ENCODE measurements around the gene PITRM1.
A peak's percentile ranks its signal among the peaks of the same experiment; 100 is the strongest.

PITRM1 gene

DNA sequence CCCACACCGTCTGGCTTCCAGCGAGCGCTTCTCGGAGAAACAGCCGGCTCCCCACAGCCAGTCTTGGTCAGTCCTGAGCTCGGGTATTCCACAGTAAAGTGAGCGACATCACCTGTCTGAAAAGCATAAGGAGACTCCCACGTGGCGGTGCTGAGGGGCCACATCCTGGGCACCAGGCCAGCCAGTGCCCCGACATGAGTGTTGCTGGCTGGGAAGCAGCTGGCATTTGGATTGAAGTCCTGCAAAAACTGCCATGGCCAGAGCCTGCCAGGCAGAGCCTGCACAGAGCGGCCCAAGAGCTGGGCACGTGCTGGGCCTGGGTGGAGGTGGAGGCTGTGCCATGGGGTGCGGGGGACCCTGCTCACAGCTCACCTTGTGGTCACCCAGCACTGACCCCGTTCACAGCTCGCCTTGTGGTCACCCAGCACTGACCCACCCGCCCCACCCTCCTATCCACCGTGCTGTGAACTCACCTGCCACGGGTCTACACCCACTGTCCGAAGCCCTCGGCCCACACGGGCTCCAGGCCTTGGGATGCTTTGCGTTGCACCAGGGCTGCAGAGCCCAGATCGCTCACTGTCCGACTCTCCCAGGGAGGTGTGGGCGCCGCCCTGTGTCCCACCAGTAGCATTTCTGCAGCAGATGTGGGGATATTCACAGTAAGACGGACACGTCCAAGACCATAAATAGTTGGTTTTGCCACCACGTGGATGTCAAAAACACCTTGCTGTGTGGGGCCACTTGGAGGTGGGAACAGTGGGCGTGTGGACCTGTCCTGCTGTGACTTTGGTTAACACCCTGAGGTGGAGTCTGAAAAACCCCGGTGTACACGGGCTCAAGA lies 48.8 kb downstream of the PITRM1 start:
- no peak for DNase-seq
- no peaks in the 10 kb centered on the region for H3K27me3 ChIP-seq (replicated peaks)
- in situ Hi-C loops (cut with HindIII; ENCODE audit: low pct_ligation_motif_present, low sequenced_read_pairs) = no loop called here
- H3K4me3 ChIP-seq (ENCODE audit: low read depth, low read length) = no peak overlapping the region
- no peak overlapping the region for H3K27ac ChIP-seq
- peaks cover 63% of the 10 kb centered on the region for H3K36me3 ChIP-seq (replicated peaks)
- TF ChIP-seq, protein P1, sequence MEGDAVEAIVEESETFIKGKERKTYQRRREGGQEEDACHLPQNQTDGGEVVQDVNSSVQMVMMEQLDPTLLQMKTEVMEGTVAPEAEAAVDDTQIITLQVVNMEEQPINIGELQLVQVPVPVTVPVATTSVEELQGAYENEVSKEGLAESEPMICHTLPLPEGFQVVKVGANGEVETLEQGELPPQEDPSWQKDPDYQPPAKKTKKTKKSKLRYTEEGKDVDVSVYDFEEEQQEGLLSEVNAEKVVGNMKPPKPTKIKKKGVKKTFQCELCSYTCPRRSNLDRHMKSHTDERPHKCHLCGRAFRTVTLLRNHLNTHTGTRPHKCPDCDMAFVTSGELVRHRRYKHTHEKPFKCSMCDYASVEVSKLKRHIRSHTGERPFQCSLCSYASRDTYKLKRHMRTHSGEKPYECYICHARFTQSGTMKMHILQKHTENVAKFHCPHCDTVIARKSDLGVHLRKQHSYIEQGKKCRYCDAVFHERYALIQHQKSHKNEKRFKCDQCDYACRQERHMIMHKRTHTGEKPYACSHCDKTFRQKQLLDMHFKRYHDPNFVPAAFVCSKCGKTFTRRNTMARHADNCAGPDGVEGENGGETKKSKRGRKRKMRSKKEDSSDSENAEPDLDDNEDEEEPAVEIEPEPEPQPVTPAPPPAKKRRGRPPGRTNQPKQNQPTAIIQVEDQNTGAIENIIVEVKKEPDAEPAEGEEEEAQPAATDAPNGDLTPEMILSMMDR (IDR thresholded peaks at IDR 0.05; ENCODE audit: low read depth, low read length, missing control alignments) = no peak

DNA sequence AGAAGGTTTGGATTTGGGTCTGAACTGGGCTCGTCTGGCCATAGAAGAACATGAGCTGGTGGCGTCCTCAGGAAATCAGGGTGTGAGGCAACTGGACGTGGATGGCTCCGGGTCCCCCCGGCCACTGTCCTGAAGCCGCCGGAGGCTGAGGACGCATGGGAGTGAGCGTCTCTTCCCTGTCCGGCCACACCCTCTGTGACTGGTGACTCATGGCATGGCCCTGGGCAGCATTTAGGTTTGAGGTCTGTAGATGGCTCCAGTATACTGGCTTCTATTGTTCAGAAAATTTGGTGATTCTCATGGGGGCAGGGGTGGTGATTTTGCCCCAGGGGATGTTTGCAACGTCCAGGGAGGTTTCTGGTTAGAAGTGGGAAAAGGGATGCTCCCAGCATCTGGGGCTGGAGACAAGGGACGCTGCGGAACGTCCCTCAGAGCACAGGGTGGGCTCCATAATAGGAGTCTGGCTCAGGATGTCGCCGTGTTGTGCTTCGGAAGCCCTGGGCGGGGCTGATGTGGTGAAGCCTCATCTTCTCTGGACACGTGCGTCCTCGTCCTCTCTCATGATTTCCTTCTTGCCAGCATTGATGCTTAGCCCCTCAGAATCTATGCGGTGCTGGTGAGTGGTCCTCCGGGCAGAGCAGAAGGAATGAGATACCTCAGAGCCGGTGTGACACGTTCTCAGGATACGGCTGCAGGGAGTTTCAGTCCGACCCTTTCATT lies 49.9 kb downstream of the PITRM1 start:
- no peak overlapping the region for H3K27ac ChIP-seq
- in situ Hi-C loops (cut with HindIII; ENCODE audit: low pct_ligation_motif_present, low sequenced_read_pairs) = no loop called here
- no peak for DNase-seq
- no peak overlapping the region for H3K4me3 ChIP-seq (ENCODE audit: low read depth, low read length)
- no peaks in the 10 kb centered on the region for H3K27me3 ChIP-seq (replicated peaks)
- H3K36me3 ChIP-seq (replicated peaks) = peaks cover 60% of the 10 kb centered on the region
- TF ChIP-seq, protein P1 (IDR thresholded peaks at IDR 0.05; ENCODE audit: low read depth, low read length, missing control alignments) = no peak

DNA sequence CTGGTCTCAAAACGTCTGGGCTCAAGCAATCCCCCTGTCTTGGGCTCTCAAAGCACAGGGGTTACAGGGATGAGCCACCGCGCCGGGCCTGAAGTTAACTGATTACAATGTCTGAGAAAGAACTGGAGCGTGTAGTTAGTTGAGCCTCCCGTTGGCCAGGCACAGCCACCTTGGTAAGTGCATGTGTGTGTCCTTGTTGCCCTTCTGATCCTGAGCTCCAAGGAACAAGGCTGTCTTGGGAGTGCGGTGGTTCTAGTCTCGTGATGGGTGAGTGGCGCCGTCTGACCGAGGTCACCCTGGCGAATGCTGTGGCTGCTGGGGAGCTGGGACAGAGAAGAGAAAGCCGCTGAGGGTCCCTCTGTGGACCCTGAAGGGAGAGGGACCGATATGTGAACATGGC lies 50.5 kb downstream of the PITRM1 start:
- peaks cover 59% of the 10 kb centered on the region for H3K36me3 ChIP-seq (replicated peaks)
- no peak overlapping the region for H3K4me3 ChIP-seq (ENCODE audit: low read depth, low read length)
- TF ChIP-seq, protein P1 (IDR thresholded peaks at IDR 0.05; ENCODE audit: low read depth, low read length, missing control alignments) = no peak
- in situ Hi-C loops (cut with HindIII; ENCODE audit: low pct_ligation_motif_present, low sequenced_read_pairs) = no loop called here
- no peak for DNase-seq
- H3K27ac ChIP-seq = no peak overlapping the region
- no peaks in the 10 kb centered on the region for H3K27me3 ChIP-seq (replicated peaks)

DNA sequence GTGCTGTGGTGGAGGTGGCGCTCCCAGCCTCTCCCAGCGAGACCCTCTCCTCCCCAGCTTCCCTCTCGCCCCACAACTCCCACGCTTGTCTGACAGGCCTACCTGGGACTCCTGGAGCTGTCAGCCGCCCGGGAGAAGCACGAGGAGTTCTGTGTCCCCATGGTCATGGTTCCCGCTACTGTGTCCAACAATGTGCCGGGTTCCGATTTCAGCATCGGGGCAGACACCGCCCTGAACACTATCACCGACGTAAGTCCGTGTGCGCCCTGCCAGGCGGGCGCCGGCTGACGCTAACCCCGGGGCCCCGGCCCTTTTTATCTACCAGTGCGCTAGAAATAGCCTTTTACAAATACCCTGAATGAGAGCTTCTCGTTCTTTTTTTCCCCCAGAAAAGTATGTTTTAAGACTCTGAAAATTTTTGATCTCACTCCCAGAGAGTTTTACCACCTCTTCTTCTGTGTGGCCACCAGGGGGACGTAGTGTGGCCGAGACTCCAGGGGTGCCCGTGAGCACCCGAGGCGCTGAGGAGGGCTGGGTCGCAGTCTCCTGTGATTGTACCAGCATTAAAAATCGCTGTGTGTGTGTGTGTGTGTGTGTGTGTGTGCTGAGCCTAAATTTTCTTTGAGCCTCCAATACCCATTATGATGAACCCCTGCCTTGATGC lies 52.7 kb downstream of the PITRM1 start:
- Histone ChIP-seq H3K27me3 (replicated peaks) (no peaks in the 10 kb centered on the region), H3K4me3 (ENCODE audit: low read depth, low read length) (no peak overlapping the region), H3K36me3 (replicated peaks) (peaks cover 58% of the 10 kb centered on the region), H3K27ac (no peak overlapping the region)
- in situ Hi-C loops (cut with HindIII; ENCODE audit: low pct_ligation_motif_present, low sequenced_read_pairs) = no loop called here
- TF ChIP-seq, protein P1 (IDR thresholded peaks at IDR 0.05; ENCODE audit: low read depth, low read length, missing control alignments) = peak; percentile 72
- no peak for DNase-seq

DNA sequence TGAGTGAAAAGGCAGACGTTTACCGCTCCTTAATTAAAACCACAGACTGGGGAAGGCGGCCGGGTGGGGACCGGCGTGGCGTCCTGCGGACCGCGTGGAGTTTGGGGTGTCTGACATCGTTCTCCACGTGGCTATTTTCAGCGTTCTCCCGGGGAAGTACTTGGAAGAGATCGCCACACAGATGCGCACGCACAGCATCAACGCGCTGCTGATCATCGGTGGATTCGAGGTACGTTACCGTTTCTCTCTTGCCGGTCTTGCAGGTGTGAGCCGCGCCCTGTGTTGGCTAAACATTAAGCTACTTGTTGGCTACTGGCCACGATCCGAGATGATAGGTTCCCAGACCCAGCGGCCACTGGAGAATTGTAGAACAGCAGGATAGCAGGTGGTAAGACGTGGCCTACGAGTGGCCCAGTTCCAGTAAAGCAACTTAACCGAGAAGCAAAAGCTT lies 53.9 kb downstream of the PITRM1 start:
- Histone ChIP-seq H3K36me3 (replicated peaks) (peaks cover 58% of the 10 kb centered on the region), H3K27me3 (replicated peaks) (no peaks in the 10 kb centered on the region), H3K27ac (no peak overlapping the region), H3K4me3 (ENCODE audit: low read depth, low read length) (no peak overlapping the region)
- TF ChIP-seq, protein P1 (IDR thresholded peaks at IDR 0.05; ENCODE audit: low read depth, low read length, missing control alignments) = no peak
- no peak for DNase-seq
- in situ Hi-C loops (cut with HindIII; ENCODE audit: low pct_ligation_motif_present, low sequenced_read_pairs) = no loop called here
